Measurements from ENCODE around the gene IL20RA.
"Not testable (repeated sequence)": the region's sequence is repeated elsewhere in the genome, so short reads cannot be mapped to it uniquely, and the experiment has no call there.

The IL20RA gene

DNA sequence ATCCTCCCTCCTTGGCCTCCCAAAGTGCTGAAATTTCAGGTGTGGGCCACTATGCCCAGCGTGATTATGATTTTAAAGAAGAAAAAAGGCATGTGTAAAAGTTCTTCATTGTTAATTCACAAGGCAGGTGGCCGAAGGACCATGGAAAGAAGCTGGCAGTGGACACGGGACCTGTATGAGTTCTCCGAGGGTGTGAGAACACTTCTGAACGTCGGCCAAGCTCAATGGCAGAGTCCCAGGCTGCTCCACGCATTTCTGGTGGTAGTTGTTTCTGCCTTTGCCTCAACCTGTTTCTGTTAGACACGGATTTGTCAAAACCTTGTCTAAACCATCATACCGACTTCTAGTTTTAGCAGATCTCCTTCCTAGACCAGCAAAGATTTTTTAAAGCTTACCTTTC lies 36.6 kb downstream of the IL20RA start:
- no peak for DNase-seq (ENCODE audit: low spot score)

DNA sequence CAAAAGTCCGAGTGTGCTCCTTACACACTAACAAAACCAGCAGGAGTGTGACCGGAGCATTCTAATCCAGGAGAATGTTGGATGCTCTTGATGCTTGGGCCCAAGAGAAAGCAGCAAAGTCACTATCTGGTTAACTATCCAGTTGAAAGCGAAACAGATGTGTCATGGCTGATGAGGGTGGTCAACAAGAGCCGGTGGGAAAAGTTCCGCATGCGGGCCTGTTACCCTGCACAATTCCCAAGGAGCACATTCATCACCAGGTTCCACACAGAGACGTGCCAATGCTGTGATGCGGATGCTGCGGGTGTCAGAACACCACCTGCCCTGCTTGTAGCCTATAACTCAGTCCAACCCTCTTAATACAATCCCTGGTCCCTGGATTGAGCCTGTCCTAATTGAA lies 38.7 kb downstream of the IL20RA start:
- DNase-seq (ENCODE audit: low spot score): no peak

DNA sequence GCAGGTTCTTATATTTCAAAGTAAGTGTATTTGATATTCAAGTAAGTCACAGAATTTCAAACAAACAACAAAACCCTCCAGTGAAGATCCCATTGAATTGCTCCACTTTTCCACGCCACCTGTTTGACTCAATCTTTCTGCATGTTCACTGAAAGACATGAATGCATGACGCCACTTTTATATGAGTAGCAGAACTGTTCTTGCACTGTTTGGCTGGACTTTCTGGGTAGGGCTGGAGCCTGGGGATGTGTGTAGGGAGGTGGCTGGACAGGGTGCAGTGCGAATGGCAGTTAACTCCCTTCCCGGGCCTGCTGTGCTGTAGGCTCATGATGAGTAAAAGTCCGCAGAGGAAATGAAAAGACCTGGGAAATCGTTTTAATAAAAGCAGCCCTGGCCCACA lies 39.7 kb downstream of the IL20RA start:
- no peak for DNase-seq (ENCODE audit: low spot score)

DNA sequence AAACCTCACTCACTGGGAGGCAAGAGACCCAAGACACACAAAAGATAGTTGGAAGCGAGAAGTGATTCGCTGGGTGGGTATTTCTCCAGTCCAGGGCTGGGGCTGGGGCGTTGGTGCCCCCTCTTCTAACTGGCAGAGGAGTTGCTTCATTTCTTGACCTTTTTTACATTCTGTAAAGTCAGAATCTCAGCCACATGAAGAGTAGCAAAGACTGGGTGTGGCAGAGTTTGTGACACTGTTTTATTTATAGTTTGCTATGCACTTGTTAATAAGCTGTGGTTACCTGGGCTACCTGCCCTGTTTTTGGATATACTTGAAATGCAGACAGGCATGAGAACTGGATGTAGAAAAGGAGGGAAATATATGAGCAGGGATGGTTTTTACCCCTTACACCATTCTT lies 42.3 kb downstream of the IL20RA start:
- DNase-seq (ENCODE audit: low spot score): no peak

DNA sequence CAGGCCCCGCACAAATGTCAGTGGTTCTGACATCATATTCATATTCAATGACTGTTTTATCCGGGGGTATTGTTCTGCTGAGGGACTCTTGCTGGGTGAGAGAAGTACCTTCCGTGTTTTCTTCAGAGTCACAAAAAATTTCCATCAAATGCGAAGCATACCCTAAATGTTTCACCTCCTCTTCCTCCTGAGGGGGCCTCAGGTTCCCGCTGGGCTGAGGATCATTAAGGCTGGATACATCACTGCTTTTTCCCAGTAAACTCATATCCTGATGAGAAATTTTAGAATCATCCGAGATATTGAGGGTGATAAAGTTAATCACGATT lies 42.8 kb downstream of the IL20RA start:
- DNase-seq (ENCODE audit: low spot score): no peak

DNA sequence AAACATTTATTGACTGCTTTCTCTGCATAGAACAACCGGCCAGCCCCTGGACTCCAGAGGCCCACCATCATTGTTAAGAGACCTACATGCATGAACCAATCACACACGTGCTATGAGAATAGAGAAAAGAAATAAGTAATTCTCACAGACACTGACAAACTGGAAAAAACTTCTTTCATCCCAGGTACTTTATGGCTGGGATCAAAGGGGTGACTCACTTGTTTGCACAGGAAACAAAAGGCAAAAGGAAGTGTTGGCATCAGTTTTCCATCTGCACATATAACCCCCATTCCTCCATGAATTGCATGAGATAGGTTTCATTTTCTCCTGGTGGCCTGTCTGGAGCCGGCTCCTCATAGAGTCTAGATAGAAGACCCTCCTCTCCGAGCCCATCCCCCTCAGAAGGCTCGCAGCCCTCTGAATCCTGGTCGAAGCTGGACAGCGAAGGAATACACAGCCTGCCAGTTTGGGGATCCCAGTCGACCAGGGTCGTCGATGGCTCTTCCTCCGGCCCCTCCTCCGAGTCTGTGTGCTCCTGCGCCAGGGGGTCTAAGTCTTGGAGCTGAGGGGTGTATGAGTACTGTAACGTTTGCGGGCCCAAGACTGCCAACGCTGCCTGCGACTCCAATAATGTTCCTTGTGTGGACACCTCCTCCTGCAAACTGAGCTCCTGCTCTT lies 43.3 kb downstream of the IL20RA start:
- peak; percentile 67 for DNase-seq (ENCODE audit: low spot score)

DNA sequence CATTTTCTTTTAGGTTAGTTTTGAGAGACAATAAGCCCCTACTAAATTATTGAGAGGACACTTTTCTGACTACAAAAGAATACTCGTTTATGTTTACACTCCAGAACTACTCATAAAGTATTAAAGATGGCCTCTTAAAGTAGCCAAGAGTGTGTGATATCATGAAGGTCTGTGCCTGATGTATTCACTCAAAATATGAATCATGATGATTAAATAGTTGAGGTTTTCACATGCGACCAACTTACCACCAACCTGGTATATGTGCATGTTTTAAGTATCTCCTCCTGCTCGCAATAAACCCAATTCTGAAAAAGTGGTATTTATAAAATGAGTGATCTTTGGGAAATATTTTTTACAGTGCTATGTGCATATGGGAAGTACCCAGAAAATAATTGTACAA lies 43.9 kb downstream of the IL20RA start:
- peak; percentile 51 for DNase-seq (ENCODE audit: low spot score)

DNA sequence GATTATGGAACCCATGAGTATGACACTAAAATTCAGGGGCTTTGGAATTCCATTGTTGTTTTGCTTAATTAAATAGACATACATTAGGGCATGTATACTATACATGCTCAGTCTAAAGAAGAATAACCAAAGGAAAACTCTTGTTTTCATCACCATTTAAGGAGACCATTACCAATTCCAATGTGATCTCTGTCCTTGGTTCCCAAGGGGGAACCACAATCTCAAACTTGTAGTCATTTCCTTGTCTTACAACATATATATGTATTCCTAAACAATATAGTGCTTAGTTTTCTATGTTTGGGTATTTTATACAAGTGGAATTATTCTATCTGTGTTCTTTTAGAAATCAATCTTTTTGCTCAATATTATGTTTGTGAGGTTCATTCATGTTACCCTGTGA lies 49.2 kb downstream of the IL20RA start:
- no peak for DNase-seq (ENCODE audit: low spot score)

DNA sequence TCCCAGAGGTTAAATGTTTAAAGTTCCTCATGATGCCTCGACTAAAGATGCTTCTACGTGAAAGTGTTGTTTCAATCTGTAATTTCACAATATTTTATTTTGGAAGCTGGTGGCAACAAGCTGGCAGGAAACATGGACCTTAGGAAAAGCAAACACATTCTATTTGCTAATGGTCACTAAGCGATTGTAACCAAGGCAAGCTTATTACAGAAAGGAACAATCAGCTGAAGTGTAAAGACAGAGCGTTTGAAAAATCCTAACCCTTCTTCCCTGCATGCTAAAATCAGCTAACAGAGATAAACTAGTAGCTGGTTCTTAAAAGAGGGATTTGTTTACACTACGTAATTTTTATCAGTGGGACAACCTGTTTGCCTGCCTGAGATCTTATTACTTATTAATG lies 50.0 kb downstream of the IL20RA start:
- no peak for DNase-seq (ENCODE audit: low spot score)

DNA sequence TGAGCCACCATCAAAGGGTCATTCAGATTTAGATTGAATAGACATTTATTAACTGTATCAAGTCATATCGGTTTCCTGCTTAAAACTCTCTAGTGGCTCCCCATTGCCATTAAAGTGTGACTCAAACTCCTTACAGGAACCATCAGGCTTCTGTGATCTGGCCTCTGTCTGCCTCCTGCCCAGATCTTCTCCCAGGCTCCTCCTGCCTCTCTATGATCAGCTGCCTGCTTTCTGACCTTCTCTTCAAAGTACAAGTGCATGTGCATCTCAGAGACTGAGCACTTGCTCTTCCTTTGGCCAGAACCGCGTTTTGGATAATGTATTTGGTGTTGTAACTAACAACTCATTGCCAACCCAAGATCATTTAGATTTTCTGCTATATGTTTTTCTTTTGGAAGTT lies 52.7 kb downstream of the IL20RA start:
- DNase-seq (ENCODE audit: low spot score): no peak

DNA sequence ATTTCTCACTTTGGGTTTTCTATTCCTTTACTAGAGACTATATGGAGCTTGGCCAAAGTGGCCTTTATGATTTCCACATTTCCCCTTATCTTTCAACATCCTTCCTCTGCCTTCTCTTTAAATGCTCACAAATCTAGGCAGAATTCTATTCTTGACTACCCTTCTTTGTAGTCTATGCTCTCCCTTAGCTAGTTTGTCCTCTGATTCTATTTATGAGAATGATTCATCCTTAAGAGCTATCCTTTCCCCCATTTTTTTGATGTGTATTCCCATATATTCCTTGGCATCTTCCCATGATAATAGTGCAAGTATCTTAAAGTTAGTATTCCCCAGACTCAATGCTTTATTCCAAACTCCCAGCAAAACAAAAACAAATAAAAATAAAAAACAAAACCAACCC lies 53.1 kb downstream of the IL20RA start:
- no peak for DNase-seq (ENCODE audit: low spot score)

DNA sequence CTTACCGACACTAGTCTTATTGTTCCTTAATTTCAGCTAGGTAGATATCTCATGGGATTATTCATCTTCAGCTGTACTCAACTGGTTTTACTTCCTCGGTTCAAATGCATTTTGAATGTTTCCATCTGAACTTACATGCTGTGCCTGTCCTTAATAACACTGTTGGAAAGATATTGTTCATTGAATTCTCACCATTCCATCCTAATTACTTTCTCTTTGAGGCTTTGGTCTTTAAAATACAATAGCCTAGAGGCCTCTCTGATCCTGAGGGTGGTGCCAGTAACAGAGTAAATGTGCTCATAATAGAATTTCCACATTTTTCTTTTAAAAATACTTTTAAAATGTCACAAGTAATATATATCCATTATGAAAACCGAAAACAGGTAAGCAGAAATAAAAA lies 54.0 kb downstream of the IL20RA start:
- DNase-seq (ENCODE audit: low spot score): no peak

DNA sequence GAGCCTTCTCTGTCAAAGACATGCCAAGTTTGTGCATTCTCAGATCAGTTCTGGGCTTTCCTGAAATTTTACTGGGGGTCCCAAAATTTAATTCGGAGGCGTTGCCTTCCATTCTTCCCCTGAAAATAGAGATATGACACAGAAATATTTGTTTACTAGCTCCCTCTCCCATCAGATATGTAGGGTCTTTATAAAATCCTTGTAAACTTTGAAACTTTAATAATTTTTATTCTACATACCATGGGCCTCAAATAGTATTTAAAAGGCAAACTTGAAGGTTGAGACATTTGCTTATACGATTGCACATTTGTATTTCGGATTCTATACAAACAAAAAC lies 54.6 kb downstream of the IL20RA start:
- no peak for DNase-seq (ENCODE audit: low spot score)

DNA sequence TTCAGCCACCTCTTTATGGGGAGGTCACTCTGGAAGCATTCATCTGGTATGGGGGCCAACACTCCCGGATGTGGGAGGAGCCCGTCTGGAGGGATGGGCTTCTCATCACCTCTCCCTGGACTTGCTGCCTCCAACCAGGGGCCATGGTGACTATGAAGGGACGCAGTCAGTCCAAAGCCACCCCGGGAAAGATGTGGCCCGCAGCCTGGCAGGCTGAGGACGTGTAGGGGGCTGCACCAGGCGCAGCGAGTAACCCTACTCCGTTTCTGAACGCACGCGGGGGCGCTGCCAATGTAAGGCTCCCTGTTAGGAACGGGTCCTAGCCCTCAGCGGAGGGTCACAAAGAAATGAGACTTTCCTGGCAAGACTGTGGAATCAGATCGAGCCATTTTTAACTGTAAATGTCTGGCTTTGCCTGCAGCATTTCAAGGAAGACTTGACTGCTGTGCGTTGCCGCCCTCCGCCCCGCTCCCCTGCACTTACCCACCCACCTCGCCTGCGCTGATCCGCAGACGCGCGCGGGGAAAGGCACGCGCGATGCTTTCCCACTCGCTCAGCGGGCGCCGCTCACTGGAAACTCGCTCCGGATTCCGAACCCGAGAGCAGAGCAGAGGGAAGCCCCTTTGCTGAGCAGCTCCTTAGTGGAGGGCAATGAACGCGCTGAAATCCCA lies 55.1 kb downstream of the IL20RA start:
- no peak for DNase-seq (ENCODE audit: low spot score)

DNA sequence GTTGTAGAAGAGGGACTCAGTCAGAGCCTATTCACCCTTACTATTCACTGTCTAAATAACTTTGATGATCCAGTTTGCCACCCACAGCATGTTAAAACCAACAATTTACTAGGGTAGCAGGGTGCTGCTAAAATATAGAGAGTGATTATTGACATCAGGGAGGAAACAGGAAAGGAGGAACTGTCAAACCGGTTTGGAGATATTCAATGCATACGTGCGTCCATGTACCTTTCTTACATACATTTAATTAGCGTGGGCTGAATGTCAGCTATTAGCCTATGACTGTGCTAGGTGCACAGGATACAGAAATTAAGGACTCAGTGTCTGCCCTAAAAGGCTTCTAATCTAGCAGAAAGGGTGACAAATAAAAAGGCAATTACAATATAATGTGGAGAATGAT lies 57.2 kb downstream of the IL20RA start:
- DNase-seq (ENCODE audit: low spot score): no peak

DNA sequence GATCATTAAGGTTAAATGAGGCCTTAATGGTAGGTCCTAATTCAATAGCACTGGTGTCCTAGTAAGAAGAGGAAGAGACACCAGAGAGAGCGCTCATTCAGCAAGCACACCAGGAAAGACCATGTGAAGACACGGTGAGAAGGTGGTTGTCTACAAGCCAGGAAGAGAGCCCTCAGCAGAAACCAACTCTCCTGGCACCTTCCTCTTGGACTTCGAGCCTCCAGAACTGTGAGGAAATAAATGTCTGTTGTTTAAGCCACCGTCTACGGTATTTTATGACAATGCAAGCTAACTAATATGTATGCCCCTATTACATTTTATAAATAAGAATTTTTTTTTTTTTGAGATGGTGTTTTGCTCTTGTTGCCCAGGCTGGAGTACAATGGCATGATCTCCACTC lies 59.3 kb downstream of the IL20RA start:
- no peak for DNase-seq (ENCODE audit: low spot score)

DNA sequence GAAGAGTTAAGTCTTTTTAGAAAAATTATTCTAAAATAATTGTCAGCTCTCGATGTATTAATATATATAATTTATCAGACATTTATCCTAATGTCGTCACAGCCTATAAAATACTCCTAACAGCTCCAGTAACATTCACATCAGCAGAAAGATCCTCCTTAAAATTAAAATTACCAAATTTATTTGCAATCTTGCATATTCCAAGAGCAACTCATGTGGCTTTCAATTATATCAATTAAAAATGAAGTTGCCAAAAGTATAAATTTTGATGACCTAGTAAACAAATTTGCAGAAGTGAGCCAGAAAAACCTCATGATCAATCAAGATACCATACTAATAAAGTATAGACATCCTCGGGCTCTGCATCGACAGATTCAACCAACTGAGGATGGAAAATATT lies 60.2 kb downstream of the IL20RA start:
- DNase-seq (ENCODE audit: low spot score): no peak

DNA sequence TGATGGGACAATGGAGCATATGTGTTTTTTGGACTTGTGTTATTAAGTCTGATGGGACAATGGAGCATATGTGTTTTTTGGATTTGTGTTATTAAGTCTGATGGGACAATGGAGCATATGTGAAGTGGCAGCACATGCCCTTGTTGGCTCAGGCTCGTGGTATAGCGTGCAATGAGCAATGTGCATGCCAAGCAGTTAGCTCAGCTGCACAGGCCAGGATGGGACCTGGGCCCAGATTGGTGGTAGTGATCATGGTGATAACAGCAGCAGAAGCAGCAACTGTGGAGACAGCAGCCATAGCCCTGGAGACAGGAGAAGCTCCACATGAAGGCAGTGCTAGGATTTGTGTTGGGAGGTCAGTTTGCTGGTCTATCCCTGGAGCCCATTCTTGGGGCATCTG lies 61.1 kb downstream of the IL20RA start:
- DNase-seq (ENCODE audit: low spot score): no peak

DNA sequence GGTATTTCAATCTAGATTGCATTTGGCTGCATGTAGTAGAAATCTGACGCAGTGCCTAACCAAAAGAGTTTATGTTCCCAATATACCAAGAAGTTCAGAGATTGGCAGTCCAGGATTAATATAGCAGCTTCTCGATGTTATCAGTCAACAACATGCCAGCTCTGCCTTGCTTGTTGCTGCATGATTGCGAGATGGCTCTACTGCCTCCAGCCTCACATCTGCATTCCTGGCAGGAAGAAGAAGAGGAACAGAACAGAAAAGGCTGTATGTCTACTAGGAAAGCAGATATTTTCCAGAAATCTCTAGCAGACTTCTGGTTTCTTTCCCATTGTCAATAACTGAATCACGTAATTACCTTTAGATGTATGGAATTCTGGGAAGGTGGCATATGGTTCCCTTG lies 61.8 kb downstream of the IL20RA start:
- DNase-seq (ENCODE audit: low spot score): no peak

DNA sequence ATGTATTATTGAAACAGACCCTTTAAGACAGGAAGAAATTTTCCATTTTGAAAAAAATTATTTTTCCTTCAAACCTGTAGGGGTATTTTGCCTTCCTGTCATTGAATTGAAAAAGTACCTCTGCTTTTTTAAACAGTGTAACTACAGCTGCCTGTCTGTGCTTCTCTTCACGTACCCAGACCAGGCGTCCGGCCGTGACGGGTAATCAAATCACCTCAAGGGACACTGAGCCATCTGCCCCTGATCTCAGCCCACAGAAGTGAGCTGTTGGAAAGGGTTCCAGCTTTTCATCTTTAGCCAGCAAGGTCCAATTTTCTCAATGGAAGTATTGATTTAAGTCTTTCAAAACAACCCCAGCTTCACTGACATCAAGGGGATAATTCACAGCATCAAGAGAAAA lies 64.7 kb downstream of the IL20RA start:
- no peak for DNase-seq (ENCODE audit: low spot score)

DNA sequence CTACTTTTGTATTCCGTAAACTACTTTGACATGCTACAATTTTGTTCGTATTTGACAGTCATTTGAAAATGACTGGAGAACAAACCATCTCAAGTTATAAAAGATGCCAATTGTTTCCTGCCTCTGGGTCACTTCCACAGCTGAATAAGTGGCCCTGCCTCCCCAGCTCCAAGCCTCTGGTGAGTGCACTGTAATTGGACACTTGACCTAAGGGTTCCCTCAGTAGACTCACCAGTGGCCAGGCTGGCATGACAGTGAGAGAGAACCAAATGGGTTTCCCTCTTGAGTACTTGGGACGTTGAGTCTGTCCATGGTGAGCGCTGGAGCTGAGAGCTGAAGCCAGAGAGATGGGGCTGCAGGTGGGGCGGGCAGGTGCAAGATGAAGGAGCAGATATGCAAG lies 65.6 kb downstream of the IL20RA start:
- no peak for DNase-seq (ENCODE audit: low spot score)

DNA sequence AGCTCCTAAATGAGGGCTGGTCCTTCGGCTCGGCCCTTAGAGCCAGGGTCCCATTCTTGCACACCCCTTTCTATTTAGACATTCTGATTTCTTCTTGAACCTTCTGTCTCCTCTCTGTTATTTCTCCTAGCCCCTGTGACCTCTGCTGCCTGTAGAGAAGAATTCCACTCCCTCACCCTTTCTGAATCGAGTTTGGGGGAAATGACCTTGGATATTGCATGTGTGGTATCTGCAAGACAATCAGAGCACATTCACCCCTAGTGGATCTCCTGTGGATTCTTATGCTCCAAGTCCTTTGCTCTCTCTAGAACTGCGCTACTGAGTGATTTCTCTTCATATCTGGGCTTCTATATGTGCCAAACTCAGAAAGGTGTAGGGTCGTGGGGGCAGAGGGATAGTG lies 67.7 kb downstream of the IL20RA start:
- no peak for DNase-seq (ENCODE audit: low spot score)

DNA sequence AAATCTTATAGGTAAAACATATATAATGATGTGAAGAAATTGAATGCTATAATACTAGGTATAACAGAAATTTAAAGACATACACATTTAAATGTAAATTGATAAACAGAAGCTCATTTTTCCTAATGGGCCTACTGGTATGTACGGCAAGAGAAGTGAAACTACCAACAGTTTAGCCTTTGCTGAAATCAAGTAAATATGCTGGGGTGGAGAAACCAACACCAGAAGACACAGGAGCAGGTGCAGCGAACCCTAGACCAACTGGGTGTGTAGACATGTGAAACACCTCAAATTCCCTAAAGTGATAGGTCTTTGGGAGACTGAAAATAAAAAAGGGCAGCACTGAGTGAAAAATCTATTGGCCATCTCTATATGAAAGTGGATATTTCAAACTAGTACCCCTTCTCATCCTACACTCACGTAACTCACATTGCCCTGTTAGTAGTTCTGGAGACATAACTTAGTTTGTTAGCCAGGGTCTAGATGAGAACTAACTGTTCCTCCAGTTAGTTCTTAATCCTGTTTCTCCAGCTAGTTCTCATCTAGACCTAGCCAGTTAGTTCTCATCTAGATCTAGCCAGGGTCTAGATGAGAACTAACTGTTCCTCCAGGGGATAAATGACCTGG lies 69.6 kb downstream of the IL20RA start:
- no peak for DNase-seq (ENCODE audit: low spot score)

DNA sequence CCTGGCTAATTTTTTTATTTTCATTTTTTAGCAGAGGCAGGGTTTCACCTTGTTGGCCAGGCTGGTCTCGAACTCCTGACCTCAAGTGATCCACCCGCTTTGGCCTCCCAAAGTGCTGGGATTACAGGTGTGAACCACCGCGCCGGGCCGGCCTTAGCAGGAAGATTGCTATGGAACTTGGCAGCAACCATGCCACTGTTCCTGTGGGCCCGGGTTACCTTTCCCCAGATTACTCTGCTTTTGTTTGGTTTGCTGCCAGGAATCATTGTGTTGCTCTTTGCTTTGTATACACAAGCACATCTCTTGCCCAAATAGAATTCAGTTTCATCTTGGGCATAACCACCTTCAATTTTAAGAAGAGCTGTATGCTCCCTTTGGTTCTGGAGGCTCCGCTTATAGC lies 71.0 kb downstream of the IL20RA start:
- DNase-seq (ENCODE audit: low spot score): not testable (repeated sequence)
